GM12891 (cell line): ENCODE results near the gene MSI2.

Experiments
- PAX5 ChIP-seq: IDR thresholded peaks from 2 replicates; pipeline ENCODE4 v1.6.1; 2011; ENCODE audit warnings: low read length, moderate library complexity, mild to moderate bottlenecking; ENCODE audit not compliant: insufficient read depth, severe bottlenecking
- POLR2A ChIP-seq: IDR thresholded peaks from 2 replicates; pipeline ENCODE4 v1.6.1; 2011; ENCODE audit warnings: low read depth, low read length, control low read depth
- POLR2AphosphoS5 ChIP-seq: IDR thresholded peaks from 2 replicates; pipeline ENCODE4 v1.6.1; 2011; ENCODE audit warnings: low read depth, low read length, control low read depth
- POU2F2 ChIP-seq: IDR thresholded peaks from 2 replicates; pipeline ENCODE4 v1.6.1; 2011; ENCODE audit warnings: low read depth, mild to moderate bottlenecking, control low read depth, low read length, moderate library complexity
- SPI1 ChIP-seq: IDR thresholded peaks from 2 replicates; pipeline ENCODE4 v1.6.1; 2011; ENCODE audit warnings: low read depth, low read length, control low read depth
- TAF1 ChIP-seq: IDR thresholded peaks from 2 replicates; pipeline ENCODE4 v1.6.1; 2011; ENCODE audit warnings: low read depth, low read length, control low read depth

DNA sequence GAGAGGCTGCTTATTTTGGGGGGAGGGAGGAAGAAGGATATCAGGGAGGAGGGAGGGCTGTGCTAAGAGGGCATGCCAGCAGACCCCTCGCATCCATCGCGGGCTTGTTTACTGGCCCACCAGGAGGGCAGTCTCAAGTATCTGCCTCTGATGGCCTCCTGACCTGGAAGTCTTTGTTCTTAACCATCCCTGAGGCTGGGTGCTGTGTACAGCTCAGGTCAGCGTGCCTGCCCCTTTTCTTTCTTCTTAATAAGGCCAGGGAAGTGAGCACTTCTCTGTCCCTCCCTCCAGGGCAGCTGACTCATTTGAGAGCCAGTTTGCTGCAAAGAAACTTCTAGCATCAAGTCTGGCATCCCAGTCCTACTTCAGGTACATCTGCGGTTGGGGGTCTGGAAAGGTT lies 331.8 kb downstream of the MSI2 start:
- TF ChIP-seq POLR2A (no peak), POU2F2 (no peak), POLR2AphosphoS5 (no peak), TAF1 (no peak), SPI1 (no peak), PAX5 (no peak)
